Activated CD4-positive, alpha-beta T cell treated with anti-CD3 and anti-CD28 coated beads, Interleukin-2, amount 50 U/mL, for 1 hour (primary cell): ENCODE results near the gene COLQ.

Experiments
- DNase-seq: peaks from one replicate; pipeline ENCODE4 v3.0.0-alpha.2; 2020

The COLQ gene

DNA sequence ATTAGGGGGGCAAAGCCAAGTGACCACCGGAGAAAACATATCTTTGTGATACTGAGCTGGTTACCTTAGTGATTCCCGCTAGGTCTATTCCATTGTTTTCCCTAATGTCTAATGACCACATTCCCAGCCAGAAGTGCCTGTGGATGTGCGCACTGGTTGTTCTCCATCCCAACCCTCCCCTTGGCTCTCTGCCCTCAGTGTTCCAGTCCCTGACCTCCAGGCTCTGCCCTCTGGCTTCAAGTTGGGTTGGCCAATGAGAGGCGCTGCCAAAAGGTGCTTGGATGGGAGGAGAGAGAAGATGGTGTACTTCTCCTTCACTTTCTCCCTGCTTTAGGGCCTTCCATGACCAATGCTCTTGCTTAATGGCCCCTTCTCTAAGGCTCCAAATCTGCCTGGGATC, 2.4 kb downstream of the COLQ start:
- no peak for DNase-seq

DNA sequence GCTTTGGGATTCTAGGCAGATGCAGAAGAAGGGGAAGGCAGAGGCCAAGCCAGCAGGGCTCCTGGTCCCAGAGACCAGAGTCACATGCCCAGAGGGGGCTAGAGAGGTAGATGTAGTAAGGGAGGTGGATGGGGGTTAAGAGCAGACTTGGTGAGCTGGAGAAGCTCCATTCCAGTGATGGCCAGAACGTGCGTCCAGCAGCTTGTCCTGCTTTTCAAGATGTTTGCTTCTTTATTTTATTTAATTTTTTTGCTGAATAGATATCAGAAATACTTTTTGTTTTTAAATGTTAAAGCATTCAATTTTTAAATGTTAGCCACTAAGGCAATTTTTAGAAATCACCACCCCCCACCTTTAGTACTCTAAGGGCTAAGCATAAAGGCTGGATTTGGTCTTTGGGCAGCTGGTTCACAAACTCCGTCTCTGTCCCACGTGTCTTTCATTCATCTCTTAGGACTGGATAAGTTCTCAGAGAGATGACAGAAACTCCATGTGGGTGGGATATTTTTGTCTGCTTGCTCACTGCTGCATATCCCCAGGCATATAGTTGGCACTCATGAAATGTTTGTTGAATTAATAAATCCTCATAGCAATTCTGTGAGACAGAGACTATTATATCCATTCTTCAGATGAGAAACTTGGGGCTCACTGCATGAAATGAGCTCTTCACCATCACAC, 6.7 kb downstream of the COLQ start:
- DNase-seq = no peak

DNA sequence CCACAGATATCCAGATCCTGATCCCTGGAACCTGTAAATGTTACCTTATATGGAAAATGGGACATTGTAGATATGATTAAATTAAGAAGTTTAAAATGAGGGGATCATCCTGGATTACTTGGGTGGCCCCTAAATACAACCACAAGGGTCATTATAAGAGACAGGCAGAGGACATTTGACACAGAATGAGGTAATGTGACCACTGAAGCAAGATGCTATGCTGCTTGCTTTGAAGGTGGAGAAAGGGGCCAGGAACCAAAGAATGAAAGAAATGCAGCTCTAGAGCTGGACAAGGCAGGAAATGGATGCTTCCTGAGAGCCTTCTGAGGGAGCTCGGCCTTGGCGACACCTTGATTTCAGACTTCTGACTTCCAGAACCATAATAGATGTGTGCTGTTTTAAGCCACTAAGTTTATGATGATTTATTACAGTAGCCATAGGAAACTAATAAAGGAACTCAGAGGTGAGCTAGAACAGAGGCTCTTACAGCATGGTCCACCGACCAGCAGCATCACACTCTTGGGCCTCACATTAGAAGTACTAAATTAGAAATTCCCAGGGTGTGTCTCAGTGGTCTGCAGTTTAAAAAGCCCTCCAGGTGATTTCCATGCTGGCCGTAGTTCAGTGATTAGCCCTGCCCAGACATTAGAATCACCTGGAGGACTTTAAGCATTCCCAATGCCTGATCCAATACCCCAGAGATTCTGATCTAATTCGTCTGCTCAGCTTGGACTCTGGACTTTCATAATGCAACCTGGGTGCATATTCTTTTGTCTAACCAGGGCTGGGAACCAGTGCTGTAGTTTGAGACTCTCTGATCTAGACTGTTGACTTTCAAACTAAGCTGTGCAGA, 7.5 kb downstream of the COLQ start:
- DNase-seq = no peak

DNA sequence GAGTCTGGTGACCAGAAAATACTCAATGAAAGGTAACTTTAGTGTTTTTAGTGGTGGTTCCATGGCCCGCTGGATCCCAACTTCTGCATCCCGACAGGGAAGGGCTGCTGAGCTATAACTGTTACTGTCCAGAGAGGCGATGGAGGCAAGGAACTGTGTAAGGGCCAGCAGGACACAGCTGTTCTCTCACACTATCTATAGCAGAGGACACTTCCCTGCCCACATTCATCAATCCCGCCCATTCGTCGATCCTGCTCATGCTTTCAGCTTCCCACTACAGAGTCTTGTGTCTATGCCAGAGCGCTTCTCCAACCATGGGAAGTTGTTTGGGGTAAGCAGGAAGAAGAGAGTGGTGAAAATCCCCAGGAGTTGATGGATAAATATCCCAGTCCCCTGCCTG, 8.4 kb downstream of the COLQ start:
- no peak for DNase-seq

DNA sequence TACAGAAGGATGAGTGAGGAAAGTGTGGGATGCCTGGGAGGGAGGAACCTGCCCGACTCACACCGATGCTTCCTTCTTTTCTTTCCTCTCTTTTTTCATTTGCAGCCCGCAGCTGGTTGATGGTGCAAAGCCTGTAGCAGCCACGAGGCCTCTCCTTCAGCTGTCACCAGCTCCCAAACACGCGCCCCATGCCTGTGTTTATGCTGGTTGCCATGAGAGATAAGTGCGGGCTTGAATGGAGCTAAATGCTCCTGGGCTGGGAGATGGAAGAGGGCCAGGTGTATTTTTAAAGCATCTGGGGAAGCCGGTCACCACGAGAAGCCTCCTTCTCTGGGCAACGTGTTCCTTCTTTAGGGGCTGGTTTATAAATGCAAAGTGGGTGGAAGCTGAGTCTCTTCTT, 9.3 kb downstream of the COLQ start:
- no peak for DNase-seq

DNA sequence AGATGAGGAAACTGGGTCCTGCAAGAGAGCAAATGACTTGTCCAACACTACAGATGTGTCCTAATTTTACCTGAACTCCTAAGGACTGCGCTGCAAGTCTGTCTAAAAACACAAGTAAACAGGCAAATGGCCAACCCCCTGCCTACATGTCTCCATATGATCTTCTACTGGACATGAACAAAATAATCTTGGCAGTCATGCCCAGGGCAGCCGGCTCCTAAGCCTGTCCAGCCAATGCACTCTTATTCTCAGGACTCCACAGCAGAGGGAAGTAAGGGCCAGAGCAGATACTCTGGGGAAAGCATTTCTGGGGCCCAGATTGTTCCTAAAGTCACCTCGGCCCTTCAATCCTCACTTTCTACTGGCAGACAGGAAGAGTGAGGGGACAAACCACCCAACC, 10.3 kb downstream of the COLQ start:
- no peak for DNase-seq

DNA sequence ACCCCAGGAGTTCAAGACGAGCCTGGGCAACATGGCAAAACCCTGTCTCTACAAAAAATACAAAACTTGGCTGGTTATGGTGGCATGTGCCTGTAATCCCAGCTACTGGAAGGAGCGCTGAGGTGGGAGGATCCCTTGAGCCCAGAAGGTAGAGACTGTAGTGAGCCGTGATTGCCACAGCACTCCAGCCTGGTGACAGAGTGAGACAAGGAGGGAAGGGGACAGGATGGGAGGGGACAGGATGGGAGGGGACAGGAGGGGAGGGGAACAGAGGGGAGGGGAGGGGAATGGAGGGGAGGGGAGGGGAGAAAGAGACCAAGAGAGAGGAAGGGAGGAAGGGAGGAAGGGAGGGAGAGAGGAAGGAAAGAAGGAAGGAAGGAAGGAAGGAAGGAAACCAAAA, 11.0 kb downstream of the COLQ start:
- DNase-seq = no peak

DNA sequence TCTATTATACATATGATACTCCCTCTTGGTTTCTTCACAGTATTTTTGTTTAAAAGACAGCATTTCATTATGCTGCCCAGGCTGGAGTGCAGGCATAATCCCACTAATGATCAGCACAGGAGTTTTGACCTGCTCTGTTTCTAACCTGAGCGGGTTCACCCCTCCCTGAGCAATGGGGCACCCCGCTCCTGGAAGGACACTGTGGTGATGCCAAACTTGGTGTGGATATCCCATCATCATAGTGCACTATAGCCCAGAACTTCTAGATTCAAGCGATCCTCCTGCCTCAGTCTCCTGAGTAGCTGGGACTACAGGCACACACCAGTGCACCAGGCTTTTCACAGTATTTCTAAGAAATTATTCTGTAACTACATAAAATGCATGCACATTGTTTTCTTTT, 14.9 kb downstream of the COLQ start:
- no peak for DNase-seq

DNA sequence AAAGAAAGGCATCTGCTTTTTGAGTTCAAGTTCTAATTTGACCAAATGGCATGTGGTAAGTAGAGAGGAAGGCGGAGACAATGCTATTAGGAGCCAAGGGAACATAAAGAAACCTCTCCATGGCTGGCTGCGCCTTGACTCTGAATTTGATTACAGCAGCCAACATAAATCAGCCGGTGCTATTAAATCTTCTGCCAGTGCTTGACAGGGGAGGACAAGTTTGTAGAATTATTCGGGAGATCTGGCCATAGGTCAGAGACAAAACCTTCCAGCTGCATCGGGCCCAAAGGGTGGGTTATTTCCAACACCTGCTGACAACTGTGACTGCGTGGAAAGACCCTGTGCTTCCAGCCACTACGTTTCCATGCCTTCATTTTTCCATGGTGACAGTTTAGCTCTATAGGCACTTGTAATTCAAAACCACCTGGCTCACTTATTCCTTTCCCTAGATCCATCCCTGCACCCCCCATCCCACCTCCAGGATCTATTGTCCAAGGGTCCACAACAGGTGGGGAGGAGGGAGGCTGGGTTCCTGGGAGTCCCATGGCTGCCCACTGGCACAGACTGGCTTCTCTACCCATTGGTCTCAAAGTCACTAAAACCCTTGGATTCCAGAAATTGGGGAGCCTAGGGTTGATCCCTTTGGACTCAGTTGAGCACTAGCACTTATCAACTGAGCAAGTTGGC, 15.9 kb downstream of the COLQ start:
- DNase-seq = no peak

DNA sequence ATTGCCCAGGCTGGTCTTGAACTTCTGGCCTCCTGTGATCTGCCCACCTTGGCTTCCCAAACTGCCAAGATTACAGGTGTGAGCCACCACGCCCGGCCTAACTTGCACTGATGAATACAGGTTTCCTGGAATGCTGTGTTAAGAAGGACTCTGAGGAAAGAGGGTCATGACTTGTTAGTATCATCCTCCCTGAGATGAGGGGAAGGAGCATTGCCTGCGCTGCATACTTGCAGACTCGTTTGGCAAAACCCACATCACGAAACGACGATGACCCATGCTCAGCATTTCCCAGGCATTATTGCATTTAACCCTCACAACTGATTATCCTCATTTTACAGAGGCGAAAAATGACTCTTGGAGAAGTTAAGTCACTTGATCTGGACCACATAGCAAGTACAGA, 18.9 kb downstream of the COLQ start:
- no peak for DNase-seq

DNA sequence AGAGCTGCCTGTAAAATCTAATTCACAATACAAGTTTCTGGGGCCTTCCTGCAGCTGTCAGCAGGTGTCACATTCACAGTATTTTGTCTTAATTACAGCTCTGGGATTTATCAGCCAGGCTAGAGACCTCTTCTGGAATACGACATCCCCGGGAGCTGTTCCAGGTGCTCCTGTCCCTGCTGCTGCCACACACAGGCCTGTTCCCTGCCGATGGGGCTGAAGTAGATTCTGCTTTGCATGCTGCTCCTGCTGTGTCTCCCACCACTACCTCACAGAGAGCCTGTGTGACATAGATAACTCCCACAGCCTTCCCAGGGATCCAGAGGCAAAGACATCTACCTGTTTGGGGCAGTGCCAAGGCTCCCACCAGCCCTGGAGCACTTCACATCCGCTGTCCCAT, 20.4 kb downstream of the COLQ start:
- DNase-seq = no peak

DNA sequence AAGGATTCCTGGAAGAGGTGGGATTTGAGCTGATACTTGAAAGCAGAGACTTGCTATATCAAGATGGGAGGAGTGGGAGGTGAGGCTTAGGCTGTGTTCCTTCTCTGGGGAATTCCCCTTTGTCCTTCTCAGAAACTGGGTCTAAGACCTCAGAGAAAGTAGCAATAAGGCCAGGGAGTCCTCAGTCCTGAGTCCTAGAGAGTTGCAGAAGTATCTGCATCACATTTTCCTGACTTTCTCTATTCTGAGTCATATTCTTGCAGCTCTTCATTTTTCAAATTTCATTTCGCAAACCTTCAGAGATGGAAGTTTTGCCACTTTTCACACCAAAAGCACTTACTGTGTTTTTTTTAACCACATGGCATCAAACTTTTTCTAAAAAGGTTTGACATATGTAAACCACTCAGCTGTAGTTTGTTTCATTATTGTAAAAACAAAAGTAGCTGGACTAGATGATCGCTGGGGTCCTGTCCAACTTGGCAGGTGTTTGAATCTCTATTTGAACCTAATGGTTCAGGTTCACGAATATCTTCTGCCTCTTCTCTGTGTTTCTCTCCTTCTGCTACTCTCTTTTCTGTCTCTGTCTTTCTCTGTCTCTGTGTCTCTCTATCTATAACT, 21.3 kb downstream of the COLQ start:
- DNase-seq = no peak

DNA sequence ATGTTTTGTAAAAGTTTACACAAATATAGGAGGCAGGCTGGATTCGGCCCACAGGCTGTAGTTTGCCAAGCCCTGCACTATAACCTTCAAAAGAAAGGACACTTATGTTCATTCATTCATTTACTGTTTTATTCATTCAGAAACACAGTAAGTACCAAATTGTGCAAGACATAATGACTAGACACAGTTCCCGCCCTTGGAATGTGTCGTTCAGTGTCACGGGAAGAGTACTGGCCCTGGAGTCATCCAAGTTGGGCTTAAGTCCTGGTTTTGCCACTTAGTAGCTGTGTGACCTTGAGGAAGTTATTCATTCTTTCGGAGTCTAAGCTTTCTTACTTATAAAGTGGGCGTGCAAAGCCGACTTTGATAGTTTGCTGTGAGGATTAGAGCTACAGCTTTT, 22.0 kb downstream of the COLQ start:
- no peak for DNase-seq

DNA sequence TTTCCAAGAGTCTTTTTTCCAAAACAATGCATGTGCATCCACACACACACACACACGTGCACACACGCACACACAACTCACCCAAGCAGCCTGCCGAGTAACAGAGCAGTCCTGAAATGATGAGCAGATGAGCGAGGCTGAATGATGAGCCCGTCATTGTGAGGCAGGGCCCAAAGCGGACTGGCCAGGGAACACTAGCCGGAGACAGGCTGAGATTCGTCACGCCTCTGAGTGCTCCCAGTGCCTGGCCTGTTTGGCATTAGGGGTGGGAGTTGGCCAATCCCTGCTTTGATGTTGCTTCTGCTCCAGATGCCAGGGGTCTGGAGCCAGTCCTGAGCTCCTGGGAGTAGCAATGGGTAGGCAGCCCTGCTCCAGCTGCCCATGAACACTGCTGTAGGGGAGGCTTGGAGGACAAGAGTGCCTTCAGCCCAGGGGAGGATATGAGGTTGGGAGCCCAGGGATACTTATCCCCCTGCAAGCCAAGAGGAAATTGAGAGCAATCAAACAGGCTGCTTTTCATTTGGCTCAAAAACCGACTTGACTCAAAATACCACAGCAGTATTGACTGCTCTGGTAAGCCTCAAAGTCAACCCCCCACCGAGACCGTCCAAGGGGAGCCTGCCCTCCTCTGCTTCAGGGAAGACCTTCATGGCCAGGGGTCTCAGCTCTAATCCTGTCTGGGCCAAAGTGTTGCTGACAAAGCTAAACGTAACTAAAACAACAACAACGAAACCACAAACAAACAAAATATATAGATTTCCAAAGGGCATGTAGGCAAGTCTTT, 22.9 kb downstream of the COLQ start:
- no peak for DNase-seq

DNA sequence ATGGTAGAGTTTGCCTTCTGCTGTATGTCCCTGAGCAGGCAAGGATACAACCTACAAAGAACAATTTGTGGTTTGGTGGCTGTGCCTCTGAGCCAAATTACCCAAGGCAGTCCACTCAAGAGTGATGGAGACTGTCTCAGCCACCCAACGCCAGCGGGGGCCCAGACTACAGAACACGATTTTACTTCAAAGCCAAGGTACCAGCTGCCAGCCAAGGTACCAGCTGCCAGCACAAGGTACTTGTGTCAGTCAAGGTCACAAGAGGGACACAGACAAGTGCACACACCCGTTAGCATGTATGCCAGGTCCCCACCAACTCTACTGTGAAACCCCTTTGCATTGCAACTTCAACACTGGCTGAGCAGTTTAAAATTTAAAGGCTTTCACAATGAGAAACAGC, 23.5 kb downstream of the COLQ start:
- no peak for DNase-seq

DNA sequence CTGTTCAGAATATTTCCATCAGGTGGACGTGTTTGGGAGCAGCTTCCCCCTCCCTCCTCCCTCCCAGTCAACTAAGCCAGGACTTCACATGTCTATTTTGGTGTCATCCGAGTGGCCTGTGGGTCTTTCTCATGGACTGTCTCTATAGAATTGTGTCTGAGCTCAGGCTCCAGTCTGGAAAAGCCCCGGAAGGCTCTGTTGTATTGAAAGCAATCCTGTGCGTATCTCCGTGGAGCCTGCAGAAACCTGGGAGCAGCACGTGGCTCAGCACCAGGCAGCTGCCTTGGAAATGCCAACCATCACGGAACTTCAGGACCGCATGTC, 25.2 kb downstream of the COLQ start:
- no peak for DNase-seq

DNA sequence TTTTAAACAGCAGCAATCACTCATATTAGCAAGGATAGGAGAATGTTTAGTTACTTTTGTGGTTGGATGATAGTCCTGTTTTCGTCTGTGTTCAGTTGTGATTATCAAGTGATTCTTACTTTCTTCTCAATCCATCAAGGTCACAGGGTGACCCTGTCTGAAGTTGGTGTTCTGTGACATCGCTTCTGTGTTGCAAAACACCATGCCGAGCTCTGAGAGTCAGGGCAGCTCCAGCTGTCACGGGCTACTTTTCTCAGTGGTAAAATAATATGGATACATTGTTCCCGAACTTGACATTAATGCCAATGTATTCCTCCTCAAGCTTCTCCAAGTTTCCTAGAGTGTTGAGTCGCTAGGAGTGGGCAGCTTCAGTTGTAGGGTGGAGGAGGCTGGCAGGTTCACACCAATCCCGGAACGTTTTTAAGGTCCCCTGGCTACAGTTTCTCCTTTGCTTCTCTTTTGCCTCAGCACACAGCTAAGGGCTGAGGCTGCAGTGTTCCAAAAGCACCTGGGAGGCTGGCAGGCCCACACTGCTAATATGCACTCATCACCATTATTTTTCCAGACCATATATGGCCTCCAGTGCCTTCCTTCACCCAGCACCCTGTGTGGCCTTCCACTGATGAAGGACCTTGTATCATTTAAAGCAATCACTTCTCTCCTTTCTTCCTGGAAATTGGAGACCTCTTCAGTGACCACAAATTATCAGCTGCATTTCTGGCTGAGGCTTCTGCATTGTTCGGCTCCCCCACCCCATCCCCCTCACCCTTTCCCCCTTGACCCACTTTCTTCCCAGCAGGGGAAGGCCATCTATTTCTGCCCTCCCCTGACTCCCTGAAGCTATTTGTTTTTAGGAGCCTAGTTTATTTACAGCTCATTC, 25.8 kb downstream of the COLQ start:
- no peak for DNase-seq

DNA sequence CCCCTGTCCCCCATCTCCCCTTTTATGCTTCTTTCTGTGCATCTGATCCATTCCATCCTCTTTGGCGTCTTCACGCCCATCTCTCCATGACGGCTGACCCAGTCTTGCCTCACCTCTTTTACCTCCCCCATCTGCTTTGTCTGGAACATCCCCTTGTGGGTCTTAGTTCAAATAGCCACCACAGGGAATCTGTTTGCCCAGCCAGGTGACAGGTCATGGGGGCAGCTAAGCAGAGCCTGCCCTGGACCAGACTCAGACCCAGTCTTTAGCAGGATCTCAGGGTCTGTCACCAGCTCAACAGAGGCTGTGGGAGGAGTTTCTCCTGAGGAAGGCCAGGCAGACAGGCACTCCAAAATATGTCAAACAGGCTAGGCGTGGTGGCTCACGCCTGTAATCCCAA, 28.1 kb downstream of the COLQ start:
- DNase-seq = no peak

DNA sequence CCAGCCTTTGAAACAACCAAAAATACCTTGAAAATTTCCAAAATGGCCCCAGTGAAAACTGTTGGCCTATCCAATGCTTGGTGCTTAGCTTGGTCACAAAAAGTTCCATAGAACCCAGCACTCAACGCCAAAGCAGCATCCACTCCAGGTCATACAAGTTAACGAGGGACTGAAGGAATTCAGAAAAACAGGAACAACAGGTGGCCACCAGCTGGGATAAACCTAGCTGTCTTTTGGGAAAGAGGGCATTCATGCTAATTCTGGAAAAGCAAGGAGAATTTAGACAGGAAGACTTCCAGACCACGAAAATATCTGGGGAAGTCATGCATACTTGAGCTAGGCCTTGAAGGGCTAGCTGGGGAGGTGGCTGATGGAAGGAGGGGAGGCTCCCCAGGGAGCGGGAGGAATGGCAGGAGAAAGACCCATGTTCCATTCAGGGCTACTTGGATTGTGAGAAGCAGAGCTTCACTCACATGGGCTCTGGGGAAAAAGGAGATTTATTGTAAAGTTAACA, 28.6 kb downstream of the COLQ start:
- DNase-seq = no peak

DNA sequence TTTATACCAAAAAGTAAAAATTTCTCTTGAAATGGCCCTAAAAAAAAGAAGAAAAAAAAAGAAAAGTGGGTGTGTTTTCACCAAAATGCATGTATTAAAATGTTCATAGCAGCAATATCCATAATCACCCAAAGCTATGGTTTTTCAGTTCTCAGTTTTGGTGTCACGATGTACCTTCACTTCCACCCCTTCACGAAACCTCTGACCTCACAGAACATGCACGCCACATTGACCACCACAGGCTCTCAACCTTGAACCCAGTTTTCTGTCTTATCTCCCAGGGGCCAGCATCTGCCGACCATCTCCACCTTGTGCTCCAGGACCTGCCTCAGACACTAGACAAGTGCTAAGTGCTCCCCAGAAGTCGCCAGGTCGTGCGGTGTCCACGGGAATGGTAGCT, 30.4 kb downstream of the COLQ start:
- no peak for DNase-seq

DNA sequence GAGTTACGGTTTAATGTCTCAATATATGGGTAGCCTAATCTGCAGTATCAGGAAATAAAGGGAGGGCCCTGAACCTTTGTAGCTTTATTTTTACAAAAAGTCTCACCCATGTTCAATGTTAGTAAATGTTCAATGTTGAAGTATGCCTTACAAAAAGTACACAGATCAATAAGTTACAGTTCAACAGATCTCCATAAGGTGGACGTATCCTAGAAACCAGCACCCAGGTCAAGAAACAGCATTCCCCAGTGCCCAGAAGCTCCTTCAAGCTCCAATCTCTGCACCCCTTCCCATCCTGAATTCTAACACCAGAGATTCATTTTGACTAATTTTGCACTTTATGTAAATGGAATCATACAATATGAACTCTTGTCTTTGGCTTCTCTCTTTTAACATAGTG, 31.3 kb downstream of the COLQ start:
- DNase-seq = no peak

DNA sequence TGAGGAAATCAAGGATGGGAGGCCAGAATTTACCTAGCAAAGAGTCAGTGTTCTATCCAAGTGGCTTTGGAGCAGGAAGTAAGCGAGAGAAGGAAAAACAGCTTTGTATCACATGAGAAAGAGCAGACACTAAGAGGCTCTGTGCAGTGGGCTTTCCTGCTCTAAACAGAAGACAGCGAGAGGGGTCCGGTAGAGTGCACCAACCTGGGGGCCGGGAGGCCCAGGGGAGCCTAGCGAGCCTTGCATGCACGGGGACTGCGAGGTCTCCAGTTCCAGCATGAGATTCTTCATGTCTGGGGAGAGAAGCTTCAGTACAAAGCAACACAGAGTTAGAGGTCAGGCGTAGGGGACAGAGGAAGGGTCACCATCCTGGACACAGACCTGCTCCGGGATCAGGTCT, 33.5 kb downstream of the COLQ start:
- DNase-seq = no peak
